OCI-LY1 (cell line): ENCODE measurements around the gene HSPH1.

Source experiments
- H2AFZ ChIP-seq: fragments of 200-600 bp; sonication (generic), shearing (Covaris generic); 2 replicates; pipeline ENCODE4 v1.6.0; 2014; ENCODE audit warnings: antibody characterized with exemption, mild to moderate bottlenecking, low read length
- H3F3A ChIP-seq: fragments of 200-600 bp; sonication (generic), shearing (Covaris generic); 2 replicates; pipeline ENCODE4 v1.6.0; 2014; ENCODE audit warnings: mild to moderate bottlenecking, antibody characterized with exemption, low read length, moderate library complexity; ENCODE audit not compliant: insufficient read depth
- H3K27ac ChIP-seq: fragments of 200-600 bp; sonication (generic); 2 replicates; pipeline ENCODE4 v1.5.1; 2014; ENCODE audit warnings: low read length, mixed run types, mild to moderate bottlenecking, low read depth; ENCODE audit not compliant: poor library complexity, severe bottlenecking
- H3K27me3 ChIP-seq: fragments of 200-600 bp; sonication (generic); 2 replicates; pipeline ENCODE4 v1.6.0; 2014; ENCODE audit warnings: antibody characterized with exemption, mild to moderate bottlenecking, low read length, moderate library complexity; ENCODE audit not compliant: insufficient read depth
- H3K36me3 ChIP-seq: fragments of 200-600 bp; sonication (generic); 2 replicates; pipeline ENCODE4 v1.6.1; 2014; ENCODE audit warnings: mild to moderate bottlenecking, antibody characterized with exemption, low read length, moderate library complexity, mixed read lengths; ENCODE audit not compliant: insufficient read depth
- H3K4me1 ChIP-seq: fragments of 200-600 bp; sonication (generic); 2 replicates; pipeline ENCODE4 v1.5.1; 2014; ENCODE audit warnings: mild to moderate bottlenecking, low read length, moderate library complexity; ENCODE audit not compliant: insufficient read depth, severe bottlenecking
- H3K4me2 ChIP-seq: fragments of 200-600 bp; sonication (generic), shearing (Covaris generic); 2 replicates; pipeline ENCODE4 v1.6.1; 2014; ENCODE audit warnings: low read length
- H3K4me3 ChIP-seq: fragments of 200-600 bp; sonication (generic); 2 replicates; pipeline ENCODE4 v1.5.1; 2014; ENCODE audit warnings: low read length, low read depth, mild to moderate bottlenecking, mixed read lengths; ENCODE audit not compliant: poor library complexity, severe bottlenecking
- H3K79me2 ChIP-seq: fragments of 200-600 bp; shearing (Covaris generic); 2 replicates; pipeline ENCODE4 v1.6.1; 2016; ENCODE audit warnings: mixed run types, low read length, mixed read lengths; ENCODE audit not compliant: insufficient read depth
- H3K9ac ChIP-seq: fragments of 200-600 bp; sonication (generic), shearing (Covaris generic); 2 replicates; pipeline ENCODE4 v1.6.1; 2014; ENCODE audit warnings: mild to moderate bottlenecking, low read length, mixed read lengths
- H3K9me2 ChIP-seq: fragments of 200-600 bp; sonication (generic), shearing (Covaris generic); 2 replicates; pipeline ENCODE4 v1.6.1; 2014; ENCODE audit warnings: low read depth, mild to moderate bottlenecking, low read length, mixed read lengths
- H3K9me3 ChIP-seq: fragments of 200-600 bp; shearing (Covaris generic); 2 replicates; pipeline ENCODE4 v1.6.1; 2014; ENCODE audit warnings: low read length, mixed read lengths
- H4K20me1 ChIP-seq: fragments of 200-600 bp; sonication (generic), shearing (Covaris generic); 2 replicates; pipeline ENCODE4 v1.6.0; 2016; ENCODE audit warnings: mild to moderate bottlenecking, low read length; ENCODE audit not compliant: insufficient read depth
- EZH2 ChIP-seq: fragments of 200-600 bp; sonication (generic), shearing (Covaris generic); IDR thresholded peaks from 2 replicates; pipeline ENCODE4 v1.8.0; 2017; ENCODE audit warnings: borderline replicate concordance, mixed run types, mild to moderate bottlenecking, antibody characterized with exemption, low read length, moderate library complexity, mixed read lengths
- TF ChIP-seq, protein P1 (sequence below): fragments of 200-600 bp; sonication (generic), shearing (Covaris generic); IDR thresholded peaks from 2 replicates; pipeline ENCODE4 v1.5.1; 2017; ENCODE audit warnings: mild to moderate bottlenecking, antibody characterized with exemption, low read length, moderate library complexity, mixed read lengths

HSPH1 gene

DNA sequence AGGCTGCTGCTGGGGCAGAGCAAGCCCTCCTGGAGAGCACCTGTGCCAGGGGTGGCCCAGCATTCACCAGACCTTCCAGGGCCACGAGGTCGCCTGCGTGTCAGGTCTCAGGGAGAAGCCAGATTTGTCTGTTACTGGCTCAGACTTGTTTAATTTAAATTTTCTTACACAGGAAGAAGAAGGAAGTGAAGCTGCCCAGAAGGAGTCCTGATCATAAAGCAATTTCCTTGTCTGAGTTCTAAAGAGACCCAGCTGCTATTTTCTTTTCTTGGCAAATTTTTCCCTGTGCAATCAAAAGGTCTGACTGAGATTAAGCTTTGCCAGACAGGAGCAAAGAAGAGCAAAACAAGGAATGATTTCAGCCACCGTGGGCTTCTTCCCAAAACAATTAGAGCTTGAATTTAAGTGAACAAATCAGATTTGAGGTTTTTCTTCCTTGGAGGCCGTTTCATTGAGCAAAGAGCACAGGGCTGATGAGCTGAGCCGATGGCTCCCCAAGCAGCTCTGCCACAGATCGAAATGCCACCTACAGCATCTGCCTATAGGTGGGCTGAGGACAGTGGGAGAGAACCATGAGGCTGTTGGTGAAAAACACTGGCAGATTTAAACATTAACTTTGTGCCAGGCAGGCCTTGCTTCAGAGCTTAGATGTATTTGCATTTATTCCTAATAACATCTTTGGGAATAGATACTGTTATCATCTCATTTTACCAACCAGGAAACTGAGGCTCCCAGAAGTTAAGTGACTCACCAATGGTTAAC lies 40.1 kb downstream of the HSPH1 start:
- no peak overlapping the region for H3K4me2 ChIP-seq
- TF ChIP-seq, protein P1, sequence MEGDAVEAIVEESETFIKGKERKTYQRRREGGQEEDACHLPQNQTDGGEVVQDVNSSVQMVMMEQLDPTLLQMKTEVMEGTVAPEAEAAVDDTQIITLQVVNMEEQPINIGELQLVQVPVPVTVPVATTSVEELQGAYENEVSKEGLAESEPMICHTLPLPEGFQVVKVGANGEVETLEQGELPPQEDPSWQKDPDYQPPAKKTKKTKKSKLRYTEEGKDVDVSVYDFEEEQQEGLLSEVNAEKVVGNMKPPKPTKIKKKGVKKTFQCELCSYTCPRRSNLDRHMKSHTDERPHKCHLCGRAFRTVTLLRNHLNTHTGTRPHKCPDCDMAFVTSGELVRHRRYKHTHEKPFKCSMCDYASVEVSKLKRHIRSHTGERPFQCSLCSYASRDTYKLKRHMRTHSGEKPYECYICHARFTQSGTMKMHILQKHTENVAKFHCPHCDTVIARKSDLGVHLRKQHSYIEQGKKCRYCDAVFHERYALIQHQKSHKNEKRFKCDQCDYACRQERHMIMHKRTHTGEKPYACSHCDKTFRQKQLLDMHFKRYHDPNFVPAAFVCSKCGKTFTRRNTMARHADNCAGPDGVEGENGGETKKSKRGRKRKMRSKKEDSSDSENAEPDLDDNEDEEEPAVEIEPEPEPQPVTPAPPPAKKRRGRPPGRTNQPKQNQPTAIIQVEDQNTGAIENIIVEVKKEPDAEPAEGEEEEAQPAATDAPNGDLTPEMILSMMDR = no peak
- no peak for TF ChIP-seq EZH2

DNA sequence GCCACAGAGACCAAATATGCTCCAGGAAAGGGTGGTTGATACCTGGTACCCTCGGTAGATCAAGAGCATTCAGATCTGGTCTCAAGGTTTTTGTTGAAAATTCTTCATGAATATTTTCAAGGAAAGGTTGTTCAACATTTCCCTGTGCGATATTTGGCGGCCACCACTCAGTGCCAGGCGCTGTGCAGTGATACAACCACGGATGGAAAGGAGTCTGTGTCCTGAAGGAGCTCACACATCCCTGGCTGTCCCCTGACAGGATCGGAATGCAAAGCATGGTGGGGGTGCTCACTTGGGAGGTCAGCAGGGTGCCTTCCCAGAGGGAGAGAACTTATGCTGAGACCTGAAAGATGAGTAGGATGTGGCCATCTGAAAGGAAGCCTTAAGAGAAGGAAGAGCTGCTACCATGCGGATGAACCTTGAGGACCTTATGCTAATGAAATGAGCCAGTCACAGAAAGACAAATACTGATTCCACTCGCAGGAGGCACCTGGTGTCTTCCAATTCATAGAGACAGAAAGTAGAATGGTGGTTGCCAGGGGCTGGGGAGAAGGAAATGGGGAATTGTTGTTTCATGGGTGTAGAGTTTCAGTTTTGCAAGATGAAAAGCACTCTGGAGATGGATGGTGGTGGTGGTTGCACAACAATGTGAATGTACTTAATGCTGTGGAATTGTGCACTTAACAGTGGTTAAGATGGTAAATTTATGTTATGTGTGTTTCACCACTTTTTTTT lies 41.6 kb downstream of the HSPH1 start:
- Histone ChIP-seq H2AFZ (no peak overlapping the region), H3K9me3 (no peaks in the 10 kb centered on the region), H3K9me2 (no peaks in the 10 kb centered on the region), H3K4me3 (no peak overlapping the region), H3K27me3 (peaks cover 7% of the 10 kb centered on the region; the same call in 1 of the 2 replicates), H4K20me1 (no peaks in the 10 kb centered on the region), H3K79me2 (no peaks in the 10 kb centered on the region), H3K4me2 (no peak overlapping the region), H3K9ac (no peak overlapping the region), H3K4me1 (no peaks in the 10 kb centered on the region), H3K36me3 (no peaks in the 10 kb centered on the region), H3F3A (no peaks in the 10 kb centered on the region), H3K27ac (no peak overlapping the region)
- no peak for TF ChIP-seq EZH2
- TF ChIP-seq, protein P1 = no peak

More for the DNA sequence above, 40.1 kb downstream of the HSPH1 start:
- no peak overlapping the region for H3K27ac ChIP-seq
- H3K27me3 ChIP-seq = peaks cover 6% of the 10 kb centered on the region; the same call in 1 of the 2 replicates
- H3F3A ChIP-seq = no peaks in the 10 kb centered on the region
- H4K20me1 ChIP-seq = no peaks in the 10 kb centered on the region
- no peaks in the 10 kb centered on the region for H3K9me2 ChIP-seq
- no peak overlapping the region for H3K4me3 ChIP-seq
- H3K9me3 ChIP-seq = no peaks in the 10 kb centered on the region
- H2AFZ ChIP-seq = no peak overlapping the region
- no peaks in the 10 kb centered on the region for H3K36me3 ChIP-seq
- no peaks in the 10 kb centered on the region for H3K79me2 ChIP-seq
- H3K4me1 ChIP-seq = no peaks in the 10 kb centered on the region
- H3K9ac ChIP-seq = no peak overlapping the region

DNA sequence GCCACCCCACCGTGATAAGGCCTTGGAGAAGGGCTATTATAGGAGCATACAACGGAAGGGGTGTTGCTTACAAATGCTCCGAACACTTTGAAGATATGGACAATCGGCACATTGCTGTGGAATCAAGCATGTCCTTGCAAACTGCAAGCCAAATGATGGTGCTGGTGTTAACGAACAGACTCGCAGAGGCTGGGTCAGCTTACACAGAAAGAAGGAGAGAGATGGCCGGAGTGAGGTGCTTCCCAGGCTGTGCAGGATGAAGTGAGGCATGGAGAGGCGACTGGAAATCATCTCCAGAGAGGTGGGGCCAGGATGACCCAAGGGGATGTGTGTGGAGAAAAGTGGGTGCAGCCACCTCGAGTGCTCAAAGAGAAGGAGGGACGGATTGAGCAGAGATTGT lies 42.2 kb downstream of the HSPH1 start:
- no peak for TF ChIP-seq EZH2
- TF ChIP-seq, protein P1 = no peak
- H3K36me3 ChIP-seq = no peaks in the 10 kb centered on the region
- no peaks in the 10 kb centered on the region for H3K9me3 ChIP-seq
- no peak overlapping the region for H3K27ac ChIP-seq
- peaks cover 7% of the 10 kb centered on the region; the same call in 1 of the 2 replicates for H3K27me3 ChIP-seq
- H3K4me2 ChIP-seq = no peak overlapping the region
- H3K79me2 ChIP-seq = no peaks in the 10 kb centered on the region
- no peaks in the 10 kb centered on the region for H3F3A ChIP-seq
- H3K9me2 ChIP-seq = no peaks in the 10 kb centered on the region
- H4K20me1 ChIP-seq = no peaks in the 10 kb centered on the region
- H3K9ac ChIP-seq = no peak overlapping the region
- H3K4me3 ChIP-seq = no peak overlapping the region
- H3K4me1 ChIP-seq = no peaks in the 10 kb centered on the region
- no peak overlapping the region for H2AFZ ChIP-seq
